GM18868 (cell line): ENCODE results near the gene IGSF22.

ENCODE experiments used
- ATAC-seq: cut with Tn5 transposase; IDR thresholded peaks from one replicate; pipeline ENCODE4 v1.9.1; 2021; ENCODE audit warnings: mild to moderate bottlenecking, moderate library complexity; ENCODE audit not compliant: unreplicated experiment

Gene IGSF22

DNA sequence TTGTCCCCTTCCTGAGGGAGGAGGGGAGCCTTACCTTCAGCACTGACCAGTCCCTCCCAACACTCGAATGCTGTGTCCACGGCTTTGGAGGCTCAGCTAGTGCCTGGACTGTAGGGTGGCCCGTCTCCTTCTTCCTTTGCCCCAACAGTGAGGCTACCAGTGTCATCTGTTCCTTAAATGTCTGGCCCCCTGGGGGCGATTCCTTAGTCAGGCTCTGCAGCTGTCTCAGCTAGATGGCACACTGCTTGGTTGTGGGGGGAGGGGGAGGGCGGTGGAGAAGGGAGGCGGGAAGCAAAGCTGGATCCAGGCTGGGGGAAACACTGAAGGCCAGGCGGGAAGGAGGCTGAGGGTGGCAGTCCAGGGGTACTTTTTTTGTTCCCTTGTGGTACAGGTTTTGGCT, at the start of gene IGSF22:
Gene IGSF22 (minus strand): TSS at position 149 of the 400 bp plus-strand sequence. CDS start 1,952 bp downstream, outside the sequence.
- ATAC-seq, result no peak

DNA sequence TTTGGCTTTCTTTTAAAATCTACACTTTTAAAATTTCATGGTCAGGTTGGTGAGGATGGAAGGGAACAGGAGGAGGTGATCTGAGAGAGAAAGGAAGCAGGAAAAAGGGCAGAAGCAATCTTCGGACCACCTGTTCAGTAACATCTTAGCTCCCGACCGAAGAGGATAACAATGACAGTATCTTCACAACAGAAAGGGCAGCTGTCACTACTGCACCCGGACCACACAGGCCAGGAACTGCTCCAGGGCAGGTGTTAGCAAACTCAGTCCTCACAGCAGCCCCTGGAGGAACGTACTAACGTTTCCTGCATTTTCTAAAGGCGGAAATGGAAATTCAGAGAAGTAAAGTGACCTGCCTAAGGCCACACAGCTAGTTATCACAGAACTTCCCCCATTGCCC, 48.8 kb upstream of the IGSF22 start:
- ATAC-seq, result no peak

GRCh38 chr11:18773681-18774080, 47.7 kb upstream of the IGSF22 start:
- no peak for ATAC-seq

GRCh38 chr11:18773104-18773503, 47.1 kb upstream of the IGSF22 start:
- no peak for ATAC-seq

DNA sequence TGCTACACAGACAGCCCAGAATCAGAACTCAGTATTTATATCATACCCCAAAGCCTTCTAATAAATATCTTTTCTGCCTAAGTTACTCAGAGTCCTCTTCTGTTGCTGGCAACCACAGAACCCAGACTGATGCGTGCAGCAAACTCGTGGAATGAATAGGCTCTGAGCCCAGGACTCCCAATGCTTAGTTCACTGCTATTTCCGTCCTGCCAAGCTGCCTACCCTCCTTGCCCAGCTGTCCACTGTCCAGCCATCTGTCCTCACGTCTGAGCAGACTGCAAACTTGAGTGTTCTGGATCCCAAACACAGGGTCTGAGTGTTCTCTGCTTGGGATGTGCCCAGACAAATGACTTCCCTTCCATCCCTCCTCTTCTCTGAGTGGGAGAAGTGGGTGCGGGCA, 46.2 kb upstream of the IGSF22 start:
- ATAC-seq, result no peak

GRCh38 chr11:18771266-18772035, 45.5 kb upstream of the IGSF22 start:
- ATAC-seq, result no peak

DNA sequence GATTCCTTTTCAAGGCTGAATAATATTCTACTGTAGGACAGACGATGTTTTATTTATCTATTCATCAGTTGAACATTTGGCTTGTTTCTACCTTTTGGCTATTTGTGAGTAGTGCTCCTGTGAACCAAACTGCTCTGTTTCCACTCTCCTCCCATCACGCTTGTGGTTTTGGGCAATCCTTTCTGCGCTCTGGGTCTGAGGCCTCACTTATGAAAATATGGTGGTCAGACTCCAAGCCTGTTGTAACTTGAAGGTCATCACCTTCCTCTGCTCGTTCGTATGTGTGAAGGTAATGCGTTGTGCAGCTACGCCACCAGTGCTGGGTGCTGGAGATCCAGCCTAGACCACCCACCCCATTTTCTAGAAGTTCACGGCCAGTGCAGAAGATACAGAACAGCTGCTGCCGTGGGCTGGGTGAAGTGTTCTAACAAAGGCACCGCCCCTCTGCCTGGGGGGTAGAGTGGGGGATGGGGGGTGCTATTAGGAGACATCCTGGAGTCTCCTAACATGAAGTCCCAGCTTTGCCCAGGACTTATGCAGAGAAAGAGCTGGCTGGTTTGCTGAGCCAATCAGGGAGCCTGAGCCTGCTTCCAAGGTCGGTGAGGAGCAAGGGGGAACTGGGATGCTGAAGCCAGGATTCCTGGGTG, 44.6 kb upstream of the IGSF22 start:
- ATAC-seq, result no peak

DNA sequence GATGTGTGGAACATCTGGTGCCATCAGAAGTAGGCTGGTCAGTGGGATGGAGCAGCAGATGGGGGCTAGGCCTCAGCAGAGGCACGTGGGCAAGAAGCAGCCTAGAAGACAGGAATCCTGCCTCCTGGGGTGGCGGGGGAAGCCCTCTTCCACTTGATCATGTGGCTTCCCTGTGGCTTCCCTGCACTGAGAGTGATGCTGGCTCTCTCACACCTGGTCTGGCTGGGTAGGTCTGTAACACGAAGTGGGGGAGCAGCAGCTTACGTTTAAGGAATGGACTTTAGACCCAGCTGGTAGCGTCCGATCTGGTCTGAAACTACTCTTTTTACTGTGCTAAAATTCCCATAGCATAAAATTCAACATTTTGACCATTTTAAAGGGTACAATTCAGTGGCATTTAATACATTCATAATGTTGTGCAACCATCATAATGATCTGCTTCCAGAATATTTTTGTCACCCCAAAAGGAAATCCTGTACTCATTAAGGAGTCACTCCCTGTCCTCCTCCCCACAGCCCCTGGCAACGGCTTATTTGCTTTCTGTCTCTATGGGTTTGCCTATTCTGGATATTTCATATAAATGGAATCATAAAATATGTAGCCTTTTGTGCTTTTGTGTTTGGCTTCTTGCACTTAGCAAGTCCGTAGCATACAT, 43.9 kb upstream of the IGSF22 start:
- ATAC-seq, result peak; percentile 27

- no peak for ATAC-seq
These were observed 43.0 kb upstream of the IGSF22 start for GRCh38 chr11:18768978-18769377.

GRCh38 chr11:18768472-18768901, 42.5 kb upstream of the IGSF22 start:
- ATAC-seq, result peak; percentile 92

DNA sequence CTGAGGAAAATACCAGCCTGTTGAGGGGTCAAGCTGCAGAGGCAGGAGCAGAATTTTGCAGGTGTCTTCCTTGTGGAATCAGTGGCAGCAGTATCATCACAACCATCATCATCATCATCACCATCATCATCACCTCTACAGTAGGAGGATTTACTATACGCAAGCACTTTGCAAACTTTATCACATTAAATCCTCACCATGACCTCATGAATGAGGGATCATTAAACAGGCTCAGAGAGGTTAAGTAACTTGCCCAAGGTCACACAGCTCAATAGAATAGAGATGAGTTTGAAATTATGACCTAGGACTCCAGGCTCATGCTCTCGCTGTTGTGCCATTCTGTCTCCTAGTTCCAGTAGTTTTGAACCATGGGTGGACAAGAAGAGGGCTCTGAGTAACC, 40.0 kb upstream of the IGSF22 start:
- no peak for ATAC-seq

- no peak for ATAC-seq
These were observed 39.6 kb upstream of the IGSF22 start for GRCh38 chr11:18765554-18765953.

GRCh38 chr11:18761741-18762140, 35.8 kb upstream of the IGSF22 start:
- ATAC-seq, result no peak

GRCh38 chr11:18761144-18761543, 35.2 kb upstream of the IGSF22 start:
- no peak for ATAC-seq

DNA sequence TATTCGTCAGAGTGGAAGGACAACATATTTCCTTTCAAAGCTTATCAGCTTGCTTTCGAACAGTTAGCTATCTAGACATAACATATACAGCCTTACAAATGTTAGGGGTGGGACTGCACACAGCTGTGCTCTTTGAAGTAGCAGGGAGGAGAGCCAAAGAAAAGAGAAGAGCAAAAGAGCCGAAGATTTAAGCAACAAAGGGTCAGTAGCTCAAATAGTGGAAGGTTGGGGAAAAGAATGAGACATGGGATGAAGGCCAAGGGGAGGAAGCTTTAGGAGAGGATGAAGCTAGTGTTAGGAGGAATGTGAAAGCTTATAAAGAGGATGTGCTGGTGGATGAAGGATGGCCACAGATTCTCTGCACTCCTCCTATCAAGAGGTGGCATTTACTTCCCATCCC, 31.8 kb upstream of the IGSF22 start:
- no peak for ATAC-seq

- ATAC-seq, result no peak
These were observed 30.9 kb upstream of the IGSF22 start for GRCh38 chr11:18756889-18757288.

- ATAC-seq, result no peak
These were observed 28.3 kb upstream of the IGSF22 start for GRCh38 chr11:18754308-18754707.

GRCh38 chr11:18752502-18752901, 26.5 kb upstream of the IGSF22 start:
- ATAC-seq, result no peak

DNA sequence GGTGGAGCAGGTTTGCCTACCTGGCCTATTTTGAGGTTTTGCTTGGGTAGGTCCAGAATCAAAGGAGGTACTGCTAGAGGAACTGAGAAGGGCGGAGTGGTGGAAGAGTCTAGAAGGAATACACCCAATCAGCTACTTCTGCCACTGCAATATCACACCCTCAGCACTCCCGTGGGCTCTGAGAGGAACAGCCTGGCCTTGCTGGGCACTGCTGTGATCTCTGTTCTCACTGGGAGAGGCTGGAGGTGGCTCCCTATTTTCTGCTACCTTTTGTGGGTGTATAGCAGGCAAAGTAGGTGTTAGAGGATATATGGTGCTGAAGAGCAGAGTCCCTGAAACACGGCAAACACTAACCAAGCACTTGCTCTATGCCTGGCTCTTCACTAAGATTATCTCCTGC, 25.0 kb upstream of the IGSF22 start:
- no peak for ATAC-seq

DNA sequence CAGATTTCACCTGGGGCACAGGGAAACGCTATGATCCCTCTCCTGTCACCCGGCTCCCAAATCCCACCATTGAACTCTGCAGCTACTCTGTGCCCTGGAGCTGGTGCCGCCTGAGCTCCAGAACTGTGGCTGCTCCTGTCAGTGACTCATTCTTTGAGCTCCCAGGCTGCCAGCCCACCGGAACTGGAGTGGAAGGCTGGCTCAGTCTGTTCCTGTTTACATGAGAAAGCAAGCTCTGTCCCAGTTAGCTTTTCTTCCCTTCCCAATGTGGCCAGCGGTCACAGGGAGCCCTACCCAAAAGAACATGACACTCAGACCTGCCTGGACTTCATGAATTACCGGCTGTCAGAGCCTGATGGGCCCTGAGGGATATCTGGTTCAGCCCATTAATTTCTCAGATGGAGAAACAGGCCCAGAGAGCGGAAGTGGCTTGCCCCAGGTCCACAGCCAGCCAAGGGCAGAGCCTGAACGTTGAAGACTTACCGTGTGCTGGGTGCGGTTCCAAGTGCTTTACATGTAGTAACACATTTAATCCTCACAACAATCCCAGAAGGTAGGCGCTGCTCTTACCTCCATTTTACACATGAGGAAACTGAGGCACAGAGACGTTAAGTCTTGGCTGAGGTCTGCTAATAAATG, 23.8 kb upstream of the IGSF22 start:
- ATAC-seq, result no peak

- ATAC-seq, result no peak
These were observed 22.9 kb upstream of the IGSF22 start for GRCh38 chr11:18748766-18749365.
